NCI-H526 treated with DMSO at 0.1 percent for 48 hours (cell line): ENCODE measurements around the gene TTC14.
"Not testable (repeated sequence)": the region's sequence is repeated elsewhere in the genome, so short reads cannot be mapped to it uniquely, and the experiment has no call there.

Experiments used
- DNase-seq: peaks from one replicate; lab custom pipeline; 2025; lab: John Stamatoyannopoulos, UW

TTC14 gene

GRCh38 chr3:180601688-180602666 lies at the start of gene TTC14:
Gene TTC14 (plus strand): TSS chr3:180602163. CDS start chr3:180602262, 99 bp downstream.
- peak; percentile 87 for DNase-seq

DNA sequence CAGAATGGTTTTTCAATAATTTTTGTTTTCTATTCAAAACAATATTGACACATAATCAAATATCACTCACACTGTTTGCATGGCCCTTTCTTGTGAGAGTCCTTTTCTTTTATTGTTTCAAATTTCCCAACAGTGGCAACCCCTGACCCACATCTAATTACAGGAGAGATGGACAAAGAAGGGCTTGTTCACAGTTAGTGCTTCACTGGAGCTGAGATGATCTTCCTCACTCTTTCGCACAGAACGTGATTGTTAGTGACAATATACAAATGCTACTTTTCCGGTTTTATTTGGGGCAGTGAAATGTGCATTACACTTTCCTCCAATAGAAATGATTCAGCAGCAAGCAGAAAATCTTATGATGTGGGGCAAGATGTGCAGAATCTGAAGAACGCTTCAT lies 38.6 kb upstream of the TTC14 start:
- peak; percentile 73 for DNase-seq

DNA sequence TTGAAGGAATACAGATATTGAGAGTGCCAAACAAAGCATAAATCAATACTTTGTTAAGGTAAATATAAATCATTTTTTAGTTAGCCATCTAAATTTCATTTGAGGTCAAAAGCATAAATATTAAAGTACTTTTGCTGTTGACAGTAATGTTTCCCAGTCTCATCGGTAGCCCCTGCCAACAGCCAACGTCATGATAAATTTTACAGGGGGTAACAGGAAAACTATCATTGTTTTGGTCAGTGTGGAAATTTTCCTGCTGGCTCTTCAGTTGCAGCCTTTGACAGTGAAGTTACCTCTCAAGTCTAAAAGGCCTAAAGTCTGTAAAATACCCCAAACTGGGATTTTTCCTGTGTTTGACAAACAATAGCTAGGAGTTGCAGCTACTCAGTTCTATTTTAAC lies 37.3 kb upstream of the TTC14 start:
- no peak for DNase-seq

- DNase-seq = no peak
These were observed 31.7 kb upstream of the TTC14 start for GRCh38 chr3:180570238-180570637.

DNA sequence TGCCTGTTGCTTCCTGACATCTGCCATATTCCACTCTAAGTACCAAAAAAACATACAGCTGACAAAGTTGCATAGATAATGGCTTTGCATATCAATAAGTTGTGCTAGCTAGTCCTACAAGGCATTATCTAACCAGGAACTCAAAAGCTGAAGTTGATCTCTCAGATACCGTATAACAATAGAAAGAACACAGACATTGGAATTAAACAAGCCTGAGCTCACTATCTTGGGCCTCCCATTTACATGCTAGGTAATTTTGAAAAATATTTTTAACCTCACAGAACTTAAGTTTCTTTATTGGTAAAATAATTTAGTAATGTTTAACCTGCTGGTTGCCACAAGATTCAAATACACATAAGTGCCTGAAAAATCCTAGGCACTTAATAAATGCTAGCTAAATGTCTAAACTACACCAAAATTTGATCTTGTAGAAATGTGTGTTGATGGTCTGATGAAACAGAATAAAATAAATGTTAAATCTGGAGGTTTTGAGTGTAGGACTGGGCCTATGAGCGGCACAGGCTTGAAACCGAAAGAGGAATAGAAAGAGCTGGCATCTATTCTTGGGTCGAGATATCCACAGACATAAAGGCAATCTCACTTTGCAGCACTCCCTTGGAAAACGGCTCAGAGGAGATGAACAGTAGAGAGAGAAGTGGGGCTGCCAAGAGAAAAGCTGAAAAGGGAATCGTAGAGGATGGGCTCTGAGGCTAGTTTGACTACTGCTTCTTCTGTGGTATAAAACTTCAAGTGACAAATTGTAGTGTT lies 29.9 kb upstream of the TTC14 start:
- DNase-seq = no peak

- DNase-seq = no peak
These were observed 26.4 kb upstream of the TTC14 start for GRCh38 chr3:180575571-180575970.

DNA sequence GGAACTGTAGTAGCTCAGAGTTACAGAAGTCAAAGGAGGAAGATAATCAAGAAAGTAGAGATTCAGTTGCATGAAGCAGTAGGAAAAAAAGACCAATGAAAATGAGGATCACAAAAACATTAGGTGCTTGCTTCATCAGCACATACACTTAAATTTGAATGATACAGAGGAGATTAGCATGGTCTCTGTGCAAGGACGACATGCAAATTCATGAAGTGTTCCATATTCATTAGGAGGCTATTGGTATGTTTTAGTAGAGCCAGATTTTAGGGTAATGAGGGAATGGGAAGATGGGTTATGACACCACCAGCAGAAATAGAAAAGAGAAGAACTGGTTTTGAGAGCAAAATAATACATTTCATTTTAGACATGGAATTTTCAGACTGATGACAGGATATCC lies 21.0 kb upstream of the TTC14 start:
- peak; percentile 72 for DNase-seq

- DNase-seq = no peak
These were observed 11.6 kb upstream of the TTC14 start for GRCh38 chr3:180590396-180590795.

- DNase-seq = not testable (repeated sequence)
These were observed 8.3 kb upstream of the TTC14 start for GRCh38 chr3:180593631-180594030.

- DNase-seq = peak; percentile 48
These were observed 7.1 kb upstream of the TTC14 start for GRCh38 chr3:180594631-180595558.

DNA sequence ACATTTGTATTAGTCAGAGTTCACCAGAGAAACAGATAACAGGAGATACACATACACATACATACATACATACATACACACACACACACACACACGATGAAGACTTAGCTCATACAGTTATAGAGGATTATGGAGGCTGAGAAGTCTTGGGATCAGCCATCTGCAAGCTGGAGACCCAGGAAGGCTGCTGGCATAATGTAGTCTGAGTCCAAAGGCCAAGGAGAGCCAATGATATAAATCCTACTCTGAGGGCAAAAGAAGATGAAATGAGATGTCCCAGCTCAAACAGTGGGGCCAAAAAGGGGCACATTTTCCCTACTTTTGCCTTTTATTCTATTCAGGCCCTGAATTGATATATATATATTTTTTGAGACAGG lies 6.4 kb upstream of the TTC14 start:
- no peak for DNase-seq

DNA sequence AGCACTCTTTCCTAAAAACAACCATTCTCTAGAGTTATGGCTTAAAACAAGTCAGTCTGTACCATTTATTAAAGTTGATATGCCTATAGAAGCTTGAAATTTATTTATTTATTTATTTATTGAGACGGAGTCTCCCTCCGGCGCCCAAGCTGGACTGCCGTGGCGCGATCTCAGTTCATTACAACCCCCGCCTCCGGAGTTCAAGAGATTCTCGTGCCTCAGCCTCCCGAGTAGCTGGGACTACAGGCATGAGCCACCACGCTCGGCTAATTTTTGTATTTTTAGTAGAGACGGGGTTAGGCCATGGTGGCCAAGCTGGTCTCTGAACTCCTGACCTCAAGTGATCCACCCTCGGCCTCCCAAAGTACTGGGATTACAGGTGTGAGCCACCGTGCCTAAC lies 1.5 kb upstream of the TTC14 start:
- DNase-seq = no peak

DNA sequence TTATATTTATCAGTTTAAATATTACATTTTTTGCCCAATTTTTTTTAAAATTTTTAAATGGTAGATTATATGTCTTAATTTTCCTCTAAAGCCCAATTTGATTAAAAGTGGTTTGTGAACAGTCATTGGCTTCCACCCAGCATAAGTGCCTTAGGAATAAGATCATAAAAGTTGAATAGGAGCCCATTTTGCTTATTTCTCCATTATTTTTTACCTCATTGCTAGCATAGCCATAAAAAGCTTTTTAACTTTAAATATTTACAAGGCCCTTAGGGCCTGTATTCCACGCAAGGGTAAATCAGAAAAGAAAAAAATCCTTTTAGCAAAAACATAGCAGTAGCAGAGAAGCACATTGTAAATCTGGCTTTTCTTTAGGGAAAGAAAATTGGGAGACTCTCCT lies 9.0 kb downstream of the TTC14 start:
- no peak for DNase-seq

DNA sequence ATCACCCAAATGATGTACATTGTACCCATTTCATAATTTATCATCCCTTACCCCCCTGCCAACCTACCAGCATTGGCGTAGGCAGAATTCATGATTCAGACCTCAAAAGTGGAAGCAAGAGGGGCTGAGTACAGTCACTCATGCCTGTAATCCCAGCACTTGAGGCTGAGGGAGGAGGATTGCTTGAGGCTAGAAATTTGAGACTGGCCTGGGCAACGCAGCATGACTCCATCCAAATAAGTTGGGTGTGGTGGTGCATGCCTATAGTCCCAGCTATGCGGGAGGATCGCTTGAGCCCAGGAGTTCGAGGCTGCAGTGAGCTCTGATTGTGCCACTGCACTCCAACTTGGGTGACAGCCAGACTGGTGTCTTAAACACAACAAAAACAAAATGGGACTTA lies 10.4 kb downstream of the TTC14 start:
- DNase-seq = no peak

DNA sequence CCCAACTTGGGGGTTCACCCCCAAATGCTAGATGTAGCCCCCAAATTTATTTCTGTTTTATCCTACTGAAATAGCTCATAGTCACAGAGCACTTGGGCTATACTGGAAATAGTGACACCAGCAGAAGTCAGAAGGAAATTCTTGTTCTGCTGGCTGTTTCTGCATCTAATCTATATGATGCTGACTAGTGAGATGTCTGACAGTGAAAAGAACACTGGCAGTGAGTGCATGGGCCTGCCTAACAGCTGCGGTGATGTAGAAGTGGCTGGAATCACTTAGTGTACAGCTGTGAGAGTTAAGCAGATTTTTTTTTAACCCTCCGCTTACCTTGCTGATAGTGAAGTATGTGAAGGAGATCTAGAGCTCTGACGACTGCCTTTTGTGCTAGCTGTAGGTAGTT lies 14.0 kb downstream of the TTC14 start:
- DNase-seq = no peak

GRCh38 chr3:180617049-180617448 lies 15.1 kb downstream of the TTC14 start:
- no peak for DNase-seq

- not testable (repeated sequence) for DNase-seq
These were observed 16.6 kb downstream of the TTC14 start for GRCh38 chr3:180618563-180618962.

- no peak for DNase-seq
These were observed 17.8 kb downstream of the TTC14 start for GRCh38 chr3:180619723-180620122.

- DNase-seq = no peak
These were observed 22.8 kb downstream of the TTC14 start for GRCh38 chr3:180624714-180625113.

- no peak for DNase-seq
These were observed 24.9 kb downstream of the TTC14 start for GRCh38 chr3:180626844-180627243.

- no peak for DNase-seq
These were observed 28.4 kb downstream of the TTC14 start for GRCh38 chr3:180630371-180630770.

DNA sequence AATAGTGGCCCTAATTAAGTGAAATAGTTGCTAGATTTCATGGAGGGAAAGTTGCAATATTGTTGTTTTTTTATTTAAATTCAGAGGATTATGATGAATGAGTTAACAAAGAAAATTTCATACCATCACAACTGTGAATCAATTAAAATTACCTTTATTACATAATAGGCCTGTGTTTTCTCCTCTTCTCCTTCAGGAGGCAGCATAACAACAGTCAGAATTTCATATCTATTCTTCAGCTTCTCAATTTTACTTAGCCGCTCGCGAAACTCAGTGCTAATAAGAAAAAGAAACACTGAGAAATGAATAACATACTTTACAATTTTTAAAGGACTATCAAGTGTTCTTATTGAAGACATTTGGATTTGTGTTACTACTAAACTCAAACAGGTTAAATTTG lies 29.4 kb downstream of the TTC14 start:
- no peak for DNase-seq
